Measurements from ENCODE around the gene ABTB2. TPM values are rescaled to one million over a fixed set of nuclear protein-coding genes. Genes with fewer than 3 reads are reported as not detected.
"Not testable (repeated sequence)": the region's sequence is repeated elsewhere in the genome, so short reads cannot be mapped to it uniquely, and the experiment has no call there.

ABTB2 gene
- polyA plus RNA-seq, 1 donor, result 8.7 TPM

- DNase-seq, result no peak
Measured at GRCh38 chr11:34261095-34261494, 96.7 kb downstream of the ABTB2 start.

GRCh38 chr11:34260072-34260575 is 97.7 kb downstream of the ABTB2 start:
- DNase-seq, result no peak

- DNase-seq, result no peak
Measured at GRCh38 chr11:34259087-34259486, 98.7 kb downstream of the ABTB2 start.

- DNase-seq, result no peak
Measured at GRCh38 chr11:34256626-34257025, 101.2 kb downstream of the ABTB2 start.

GRCh38 chr11:34256150-34256549 is 101.7 kb downstream of the ABTB2 start:
- DNase-seq, result no peak

- DNase-seq, result no peak
Measured at GRCh38 chr11:34255101-34255500, 102.7 kb downstream of the ABTB2 start.

GRCh38 chr11:34254011-34254410 is 103.8 kb downstream of the ABTB2 start:
- no peak for DNase-seq

GRCh38 chr11:34252651-34253050 is 105.2 kb downstream of the ABTB2 start:
- DNase-seq, result no peak

- no peak for DNase-seq
Measured at GRCh38 chr11:34252015-34252414, 105.8 kb downstream of the ABTB2 start.

GRCh38 chr11:34251589-34251980 is 106.2 kb downstream of the ABTB2 start:
- DNase-seq, result no peak

- no peak for DNase-seq
Measured at GRCh38 chr11:34250732-34251588, 106.8 kb downstream of the ABTB2 start.

- no peak for DNase-seq
Measured at GRCh38 chr11:34250211-34250610, 107.6 kb downstream of the ABTB2 start.

GRCh38 chr11:34249439-34249838 is 108.4 kb downstream of the ABTB2 start:
- DNase-seq, result no peak

GRCh38 chr11:34246511-34246910 is 111.3 kb downstream of the ABTB2 start:
- DNase-seq, result not testable (repeated sequence)

GRCh38 chr11:34245041-34245440 is 112.8 kb downstream of the ABTB2 start:
- no peak for DNase-seq

- no peak for DNase-seq
Measured at GRCh38 chr11:34243600-34244464, 114.0 kb downstream of the ABTB2 start.

GRCh38 chr11:34242037-34242625 is 115.7 kb downstream of the ABTB2 start:
- no peak for DNase-seq

GRCh38 chr11:34240150-34240494 is 117.7 kb downstream of the ABTB2 start:
- no peak for DNase-seq

GRCh38 chr11:34239465-34240149 is 118.2 kb downstream of the ABTB2 start:
- no peak for DNase-seq

- no peak for DNase-seq
Measured at GRCh38 chr11:34238966-34239365, 118.8 kb downstream of the ABTB2 start.

- no peak for DNase-seq
Measured at GRCh38 chr11:34238533-34238932, 119.3 kb downstream of the ABTB2 start.

GRCh38 chr11:34236572-34236971 is 121.2 kb downstream of the ABTB2 start:
- DNase-seq, result no peak

All from hindlimb muscle (tissue), 1 donor.